Pons (tissue), 1 donor: ENCODE measurements around the gene LRP11.
"Not testable (repeated sequence)": the region's sequence is repeated elsewhere in the genome, so short reads cannot be mapped to it uniquely, and the experiment has no call there.

ENCODE experiments used
- DNase-seq: peaks from one replicate; pipeline ENCODE4 v3.0.0-alpha.2; 2016; ENCODE audit warnings: low spot score

Gene LRP11

GRCh38 chr6:149897855-149898744 lies 33.9 kb upstream of the LRP11 start, which contains the start of gene RAET1E:
Gene RAET1E, minus strand, starts transcription at chr6:149898113. Its CDS starts 7,212 bp downstream, at chr6:149890901.
- no peak for DNase-seq

- peak; percentile 21 for DNase-seq
Observed at GRCh38 chr6:149897015-149897697, 33.0 kb upstream of the LRP11 start.

- no peak for DNase-seq
Observed at GRCh38 chr6:149896491-149896890, 32.3 kb upstream of the LRP11 start.

- peak; percentile 2 for DNase-seq
Observed at GRCh38 chr6:149895833-149896271, 31.7 kb upstream of the LRP11 start.

- DNase-seq, result no peak
Observed at GRCh38 chr6:149895048-149895590, 31.0 kb upstream of the LRP11 start.

GRCh38 chr6:149891864-149892263 lies 27.7 kb upstream of the LRP11 start:
- not testable (repeated sequence) for DNase-seq

- DNase-seq, result no peak
Observed at GRCh38 chr6:149891259-149891658, 27.1 kb upstream of the LRP11 start.

GRCh38 chr6:149890629-149891045 lies 26.5 kb upstream of the LRP11 start:
- DNase-seq, result no peak

GRCh38 chr6:149889326-149889725 lies 25.2 kb upstream of the LRP11 start:
- DNase-seq, result no peak

GRCh38 chr6:149888659-149889058 lies 24.5 kb upstream of the LRP11 start:
- DNase-seq, result no peak

GRCh38 chr6:149888093-149888492 lies 23.9 kb upstream of the LRP11 start:
- no peak for DNase-seq

GRCh38 chr6:149887343-149887742 lies 23.2 kb upstream of the LRP11 start:
- DNase-seq, result no peak

- DNase-seq, result no peak
Observed at GRCh38 chr6:149885888-149886287, 21.7 kb upstream of the LRP11 start.

GRCh38 chr6:149884617-149885016 lies 20.5 kb upstream of the LRP11 start:
- DNase-seq, result no peak

GRCh38 chr6:149884215-149884614 lies 20.1 kb upstream of the LRP11 start:
- DNase-seq, result no peak

GRCh38 chr6:149881860-149882259 lies 17.7 kb upstream of the LRP11 start:
- no peak for DNase-seq

- DNase-seq, result no peak
Observed at GRCh38 chr6:149881066-149881766, 17.1 kb upstream of the LRP11 start.

GRCh38 chr6:149877659-149878058 lies 13.5 kb upstream of the LRP11 start:
- no peak for DNase-seq

GRCh38 chr6:149876241-149876933 lies 12.2 kb upstream of the LRP11 start:
- DNase-seq, result no peak

- DNase-seq, result no peak
Observed at GRCh38 chr6:149872233-149872632, 8.1 kb upstream of the LRP11 start.

GRCh38 chr6:149871182-149871581 lies 7.0 kb upstream of the LRP11 start:
- no peak for DNase-seq
